ENCODE results near the gene NOP14.
A peak's percentile ranks its signal among the peaks of the same experiment; 100 is the strongest.

NOP14 gene

GRCh38 chr4:2935762-2936743 lies 27.2 kb downstream of the NOP14 start:
- Histone ChIP-seq H3K27ac (ENCODE audit: low read length) (peak overlapping the region; percentile 80), H3K36me3 (ENCODE audit: insufficient read depth, low read length) (peaks cover 64% of the 10 kb centered on the region)
- no peak for DNase-seq

GRCh38 chr4:2934813-2935761 lies 28.1 kb downstream of the NOP14 start:
- Histone ChIP-seq H3K79me2 (ENCODE audit: insufficient read depth, low read length) (peaks cover 13% of the 10 kb centered on the region), H3K4me1 (ENCODE audit: insufficient read depth, low read length) (peaks cover 50% of the 10 kb centered on the region), H4K20me1 (ENCODE audit: insufficient read depth, low read length) (peaks cover 48% of the 10 kb centered on the region), H3K4me3 (ENCODE audit: low read depth in 1 of 2, low read length in 2 of 2) (peak overlapping the region; percentile 99 to 100), H3K9ac (ENCODE audit: low read depth, low read length) (peak overlapping the region; percentile 95), H3K27me3 (ENCODE audit: insufficient read depth, low read length, poor library complexity) (no peaks in the 10 kb centered on the region), H3K4me2 (ENCODE audit: insufficient read depth, low read length) (peak overlapping the region; percentile 98), H3K27ac (ENCODE audit: low read length) (peak overlapping the region; percentile 80), H2AFZ (ENCODE audit: low read depth, low read length) (peak overlapping the region; percentile 94), H3K9me3 (ENCODE audit: insufficient read depth, low read length, severe bottlenecking) (no peaks in the 10 kb centered on the region), H3K36me3 (ENCODE audit: insufficient read depth, low read length) (peaks cover 64% of the 10 kb centered on the region)
- ATAC-seq (ENCODE audit: insufficient read depth, low read depth) (peak; percentile 77), DNase-seq (peak; percentile 95)
- TF ChIP-seq EZH2 (IDR thresholded peaks at IDR 0.05; ENCODE audit: borderline replicate concordance, low read depth, low read length, severe bottlenecking) = no peak
- TF ChIP-seq CTCF (IDR thresholded peaks at IDR 0.05; ENCODE audit: borderline replicate concordance, extremely low read depth, low read length, poor library complexity, severe bottlenecking) = peak; percentile 43

More at GRCh38 chr4:2935762-2936743, 27.2 kb downstream of the NOP14 start:
- peaks cover 13% of the 10 kb centered on the region for H3K79me2 ChIP-seq (ENCODE audit: insufficient read depth, low read length)
- H3K27me3 ChIP-seq (ENCODE audit: insufficient read depth, low read length, poor library complexity) = no peaks in the 10 kb centered on the region
- H3K4me1 ChIP-seq (ENCODE audit: insufficient read depth, low read length) = peaks cover 50% of the 10 kb centered on the region
- H3K4me2 ChIP-seq (ENCODE audit: insufficient read depth, low read length) = peak overlapping the region; percentile 98
- no peak for ATAC-seq (ENCODE audit: insufficient read depth, low read depth)
- H3K4me3 ChIP-seq (ENCODE audit: low read depth in 1 of 2, low read length in 2 of 2) = peak overlapping the region; percentile 99 to 100
- H3K9me3 ChIP-seq (ENCODE audit: insufficient read depth, low read length, severe bottlenecking) = no peaks in the 10 kb centered on the region
- peak overlapping the region; percentile 95 for H3K9ac ChIP-seq (ENCODE audit: low read depth, low read length)
- TF ChIP-seq EZH2 (IDR thresholded peaks at IDR 0.05; ENCODE audit: borderline replicate concordance, low read depth, low read length, severe bottlenecking) (no peak), CTCF (IDR thresholded peaks at IDR 0.05; ENCODE audit: borderline replicate concordance, extremely low read depth, low read length, poor library complexity, severe bottlenecking) (no peak)
- H4K20me1 ChIP-seq (ENCODE audit: insufficient read depth, low read length) = peaks cover 46% of the 10 kb centered on the region
- peak overlapping the region; percentile 94 for H2AFZ ChIP-seq (ENCODE audit: low read depth, low read length)

- Histone ChIP-seq H3K27ac (ENCODE audit: low read length) (no peak overlapping the region), H3K4me2 (ENCODE audit: insufficient read depth, low read length) (peak overlapping the region; percentile 98), H4K20me1 (ENCODE audit: insufficient read depth, low read length) (peaks cover 46% of the 10 kb centered on the region), H3K36me3 (ENCODE audit: insufficient read depth, low read length) (peaks cover 64% of the 10 kb centered on the region), H3K27me3 (ENCODE audit: insufficient read depth, low read length, poor library complexity) (no peaks in the 10 kb centered on the region), H3K79me2 (ENCODE audit: insufficient read depth, low read length) (peaks cover 13% of the 10 kb centered on the region), H3K4me3 (ENCODE audit: low read depth in 1 of 2, low read length in 2 of 2) (peak overlapping the region; percentile 99 to 100; a peak in 3 of 4 replicates), H3K9ac (ENCODE audit: low read depth, low read length) (peak overlapping the region; percentile 95), H3K4me1 (ENCODE audit: insufficient read depth, low read length) (peaks cover 50% of the 10 kb centered on the region), H2AFZ (ENCODE audit: low read depth, low read length) (peak overlapping the region; percentile 59), H3K9me3 (ENCODE audit: insufficient read depth, low read length, severe bottlenecking) (no peaks in the 10 kb centered on the region)
- ATAC-seq (ENCODE audit: insufficient read depth, low read depth) (peak; percentile 9; the same call in 1 of the 3 replicates), DNase-seq (peak; percentile 35)
- no peak for TF ChIP-seq EZH2 (IDR thresholded peaks at IDR 0.05; ENCODE audit: borderline replicate concordance, low read depth, low read length, severe bottlenecking)
- no peak for TF ChIP-seq CTCF (IDR thresholded peaks at IDR 0.05; ENCODE audit: borderline replicate concordance, extremely low read depth, low read length, poor library complexity, severe bottlenecking)
Observed at GRCh38 chr4:2934077-2934812, 29.0 kb downstream of the NOP14 start.
